GM21381 (cell line): ENCODE measurements around the gene PDCD6IP.
"Not testable (repeated sequence)": the region's sequence is repeated elsewhere in the genome, so short reads cannot be mapped to it uniquely, and the experiment has no call there.

Experiments
- ATAC-seq: cut with Tn5 transposase; IDR thresholded peaks from one replicate; pipeline ENCODE4 v1.9.1; 2021; ENCODE audit warnings: mild to moderate bottlenecking, moderate library complexity; ENCODE audit not compliant: unreplicated experiment

The PDCD6IP gene

DNA sequence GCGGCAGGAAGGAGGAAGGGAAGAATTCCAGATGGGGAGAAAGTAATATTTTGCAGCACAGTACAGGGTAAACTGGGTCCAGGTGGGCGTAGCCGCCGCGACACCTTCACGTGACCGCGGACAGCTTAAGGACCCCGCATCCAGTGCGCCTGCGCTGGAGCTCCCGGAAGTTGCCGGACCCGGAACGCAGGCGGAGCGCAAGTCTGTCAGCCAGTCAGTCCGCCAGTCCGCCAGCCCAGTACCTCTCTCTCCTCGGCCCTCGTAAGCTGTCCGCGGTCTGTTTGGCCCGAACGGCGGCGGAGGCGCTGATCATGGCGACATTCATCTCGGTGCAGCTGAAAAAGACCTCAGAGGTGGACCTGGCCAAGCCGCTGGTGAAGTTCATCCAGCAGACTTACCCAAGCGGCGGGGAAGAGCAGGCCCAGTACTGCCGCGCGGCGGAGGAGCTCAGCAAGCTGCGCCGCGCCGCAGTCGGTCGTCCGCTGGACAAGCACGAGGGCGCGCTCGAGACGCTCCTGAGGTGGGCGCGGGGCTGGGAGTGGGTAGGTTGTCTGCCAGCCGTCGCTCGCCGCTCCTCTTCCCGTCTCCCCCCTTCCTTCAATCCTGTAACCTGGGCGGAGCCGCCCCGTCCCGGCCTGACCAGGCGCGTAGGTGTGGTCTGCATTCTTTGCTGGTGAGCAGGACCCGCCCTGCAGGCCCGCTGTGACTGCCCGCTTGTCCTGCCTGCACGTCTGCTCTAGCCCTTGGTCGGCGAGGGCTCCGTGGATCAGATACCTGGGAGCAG, at the start of gene PDCD6IP:
Gene PDCD6IP (plus strand): TSS at position 213 of the 784 bp plus-strand sequence. CDS start 99 bp downstream, at position 312.
- ATAC-seq: peak; percentile 91

GRCh38 chr3:33749546-33750210, 48.8 kb upstream of the PDCD6IP start:
- ATAC-seq: no peak

DNA sequence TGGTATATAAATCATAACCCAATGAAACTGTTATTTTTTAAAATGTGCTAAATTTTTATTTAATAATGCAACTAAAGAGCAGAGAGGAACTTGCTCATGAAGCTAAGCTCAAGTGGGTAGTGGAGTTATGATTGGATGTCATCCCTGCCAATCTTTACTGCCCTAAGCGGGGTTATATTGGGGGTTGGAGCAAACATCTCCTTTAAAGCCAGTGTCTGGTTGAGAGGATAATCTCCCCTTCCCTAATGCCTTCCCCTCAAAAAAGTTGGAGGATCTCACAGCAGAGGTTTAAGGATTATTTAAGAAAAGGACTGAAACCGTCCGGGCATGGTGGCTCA, 48.2 kb upstream of the PDCD6IP start:
- no peak for ATAC-seq

- ATAC-seq: no peak
Measured at GRCh38 chr3:33751336-33751735, 47.1 kb upstream of the PDCD6IP start.

GRCh38 chr3:33754391-33754790, 44.0 kb upstream of the PDCD6IP start:
- ATAC-seq: not testable (repeated sequence)

GRCh38 chr3:33758281-33758680, 40.1 kb upstream of the PDCD6IP start:
- ATAC-seq: no peak

GRCh38 chr3:33758864-33759263, 39.6 kb upstream of the PDCD6IP start:
- ATAC-seq: no peak

DNA sequence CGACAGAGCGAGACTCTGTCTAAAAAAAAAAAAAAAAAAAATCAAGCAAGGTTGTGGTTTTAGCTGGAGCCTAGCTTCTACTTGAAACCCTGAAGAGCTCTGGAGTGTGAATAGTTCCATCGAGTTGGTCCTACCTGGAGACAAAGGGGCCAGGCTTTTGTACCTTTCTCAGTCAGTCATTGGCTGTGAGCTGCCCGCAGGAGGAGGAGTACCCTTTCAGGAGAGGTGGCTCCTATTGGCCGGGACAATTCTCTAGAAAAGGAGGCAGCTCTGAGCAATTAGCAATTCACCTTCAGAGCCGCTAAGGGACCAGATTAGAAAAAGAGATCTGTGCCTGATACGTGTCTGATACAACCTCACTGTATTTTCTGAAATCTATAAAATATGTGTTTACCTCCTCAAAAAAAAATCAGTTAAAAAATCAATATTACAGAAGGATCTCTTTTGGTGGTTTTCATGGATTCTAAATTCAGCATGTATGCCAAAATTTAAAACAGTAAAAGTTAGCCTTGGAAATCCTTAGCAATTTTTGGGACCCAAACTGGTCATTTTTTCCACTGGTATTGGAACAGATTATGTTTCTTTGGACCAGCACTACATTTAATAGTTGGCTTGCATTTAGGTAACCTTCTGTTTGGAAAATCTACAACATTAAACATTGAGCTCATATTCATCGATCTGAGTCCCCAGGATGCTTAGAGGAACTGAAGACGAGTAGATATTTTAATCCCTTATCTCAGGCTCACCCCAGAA, 29.7 kb upstream of the PDCD6IP start:
- no peak for ATAC-seq

GRCh38 chr3:33773637-33774036, 24.8 kb upstream of the PDCD6IP start:
- ATAC-seq: no peak

DNA sequence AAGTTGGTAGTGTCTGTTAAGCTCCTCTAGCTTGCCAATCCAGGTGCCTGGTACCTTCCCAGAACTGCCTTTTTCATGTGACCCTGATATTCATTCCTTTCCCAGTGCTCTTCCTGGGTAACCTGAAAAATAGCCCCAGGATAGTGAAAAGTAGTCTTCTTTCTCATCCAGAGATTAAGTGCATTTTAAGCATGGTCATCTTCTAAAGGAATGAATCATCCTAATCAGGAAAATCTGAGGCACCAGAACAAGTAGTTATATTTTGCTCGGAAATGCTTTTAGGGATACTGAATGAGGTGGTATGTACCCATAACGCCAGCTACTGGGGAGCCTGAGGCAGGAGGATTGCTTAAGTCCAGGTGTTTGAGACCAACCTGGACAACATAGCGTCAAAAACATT, 23.1 kb upstream of the PDCD6IP start:
- ATAC-seq: no peak

DNA sequence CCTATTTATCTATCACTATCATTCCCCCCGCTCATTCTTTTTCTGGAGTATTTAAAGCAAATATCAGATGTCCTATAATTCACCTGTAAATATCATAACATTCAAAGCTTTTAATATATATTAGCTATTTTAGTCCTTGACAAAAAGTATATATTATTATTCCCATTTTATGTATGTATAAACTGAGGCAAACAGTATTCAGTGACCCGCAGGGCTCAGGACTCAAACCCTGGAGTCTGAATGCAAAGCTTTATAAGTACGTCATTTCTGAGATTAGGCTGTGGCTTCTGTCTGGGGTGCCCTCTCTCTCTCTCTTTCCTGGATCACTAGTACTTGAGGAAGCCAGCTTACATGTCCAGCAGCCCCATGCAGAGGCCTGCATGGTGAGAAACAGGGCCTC, 20.4 kb upstream of the PDCD6IP start:
- ATAC-seq: no peak

GRCh38 chr3:33779751-33780150, 18.7 kb upstream of the PDCD6IP start:
- no peak for ATAC-seq

DNA sequence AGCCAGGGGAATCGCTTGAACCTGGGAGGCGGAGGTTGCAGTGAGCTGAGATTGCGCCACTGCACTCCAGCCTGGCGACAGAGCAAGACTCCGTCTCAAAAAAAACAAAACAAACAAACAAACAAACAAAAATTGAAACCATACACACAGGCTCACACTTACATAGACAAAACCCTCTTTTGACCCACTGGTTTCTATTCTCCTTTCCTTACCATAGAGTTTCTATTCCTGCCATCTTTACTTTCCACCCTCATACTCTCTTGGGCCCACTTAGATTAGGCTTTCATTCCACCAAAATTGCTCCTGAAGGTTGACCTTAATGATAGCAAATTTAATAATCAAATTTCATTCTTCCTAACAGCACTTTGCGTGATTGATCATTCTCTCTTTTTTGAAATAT, 17.0 kb upstream of the PDCD6IP start:
- not testable (repeated sequence) for ATAC-seq

GRCh38 chr3:33786565-33787327, 11.7 kb upstream of the PDCD6IP start:
- no peak for ATAC-seq

- peak; percentile 90 for ATAC-seq
Measured at GRCh38 chr3:33787328-33788009, 11.0 kb upstream of the PDCD6IP start.

DNA sequence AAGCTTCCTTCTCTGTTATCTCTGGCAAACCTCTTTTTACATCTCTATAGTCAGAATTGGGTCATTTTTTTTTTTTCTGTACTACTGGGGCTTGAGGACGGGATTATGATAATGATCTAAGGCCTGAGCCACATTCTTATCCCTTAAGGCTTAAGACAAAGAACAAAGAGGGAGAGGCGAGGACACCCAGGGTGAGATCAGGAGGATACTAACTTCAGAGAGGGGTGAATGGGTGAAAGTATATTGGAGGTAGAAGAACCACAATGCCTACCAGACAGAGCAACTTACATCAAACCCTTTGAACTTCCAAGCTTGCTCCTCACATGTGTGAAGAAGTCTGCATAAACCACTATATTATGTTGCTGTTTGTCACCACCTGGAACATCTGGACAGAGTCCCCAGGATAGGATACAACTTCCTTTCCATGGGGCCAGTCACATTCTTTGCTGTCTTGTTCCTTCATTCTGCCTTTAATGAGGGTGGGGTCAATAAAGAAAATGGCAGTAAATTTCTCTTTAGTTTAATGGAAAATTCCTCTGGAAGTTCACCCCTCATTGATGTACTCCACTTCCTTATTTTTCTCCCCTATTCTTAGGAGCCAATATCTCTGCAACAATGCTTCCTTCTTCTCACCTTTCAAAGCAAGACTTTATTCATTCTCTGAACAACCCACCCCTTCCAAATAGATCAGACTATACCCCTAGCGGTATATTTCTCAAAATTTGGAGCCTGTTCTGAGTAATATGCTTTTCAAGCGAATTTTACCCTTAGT, 9.1 kb upstream of the PDCD6IP start:
- ATAC-seq: no peak

GRCh38 chr3:33790091-33790490, 8.3 kb upstream of the PDCD6IP start:
- no peak for ATAC-seq

GRCh38 chr3:33791477-33792166, 6.8 kb upstream of the PDCD6IP start:
- ATAC-seq: no peak
